Activated CD4-positive, alpha-beta T cell treated with anti-CD3 and anti-CD28 coated beads for 24 hours (primary cell): Measurements from ENCODE around the gene TSPAN10.
A peak's percentile ranks its signal among the peaks of the same experiment; 100 is the strongest.
"Not testable (repeated sequence)": the region's sequence is repeated elsewhere in the genome, so short reads cannot be mapped to it uniquely, and the experiment has no call there.

ENCODE experiments used
- DNase-seq, 2 donors: peaks; one replicate each; pipeline ENCODE4 v3.0.0-alpha.2; 2020; ENCODE audit warnings: low read depth in 2 of 2

TSPAN10 gene

DNA sequence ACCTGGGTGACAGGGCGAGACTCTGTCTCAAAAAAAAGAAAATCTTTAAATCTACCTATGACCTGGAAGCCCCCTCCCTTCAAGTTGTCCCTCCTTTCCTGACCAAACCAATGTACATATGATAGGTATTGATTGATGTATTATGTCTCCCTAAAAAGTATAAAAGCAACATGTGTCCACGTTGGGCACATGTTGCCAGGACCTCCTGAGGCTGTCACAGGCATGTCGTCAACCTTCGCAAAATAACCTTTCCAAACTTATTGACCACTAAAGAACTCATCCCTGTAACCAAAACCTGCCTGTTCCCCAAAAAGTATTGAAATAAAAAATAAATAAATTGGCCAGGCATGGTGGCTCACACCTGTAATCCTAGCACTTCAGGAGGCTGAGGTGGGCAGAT lies 25.0 kb downstream of the TSPAN10 start:
- DNase-seq, result no peak

DNA sequence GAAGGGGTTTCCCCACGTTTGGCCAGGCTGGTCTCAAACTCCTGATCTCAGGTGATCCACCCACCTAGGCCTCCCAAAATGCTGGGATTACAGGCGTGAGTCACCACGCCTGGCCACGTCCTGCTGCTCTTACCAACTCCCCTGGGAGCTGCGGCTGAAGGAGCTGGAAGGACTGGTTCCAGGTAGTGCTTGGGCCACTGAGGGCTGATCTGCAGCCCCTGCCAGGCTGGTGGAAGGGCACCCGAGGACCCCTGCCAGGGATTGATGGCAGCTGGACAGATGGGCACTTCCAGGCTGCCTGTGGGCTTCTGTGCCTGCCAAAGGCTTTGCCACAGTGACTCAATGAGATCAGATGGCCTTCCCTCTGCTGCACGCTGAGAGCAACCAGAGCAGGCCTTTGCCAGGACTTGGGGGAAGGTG lies 27.1 kb downstream of the TSPAN10 start:
- DNase-seq, result no peak

DNA sequence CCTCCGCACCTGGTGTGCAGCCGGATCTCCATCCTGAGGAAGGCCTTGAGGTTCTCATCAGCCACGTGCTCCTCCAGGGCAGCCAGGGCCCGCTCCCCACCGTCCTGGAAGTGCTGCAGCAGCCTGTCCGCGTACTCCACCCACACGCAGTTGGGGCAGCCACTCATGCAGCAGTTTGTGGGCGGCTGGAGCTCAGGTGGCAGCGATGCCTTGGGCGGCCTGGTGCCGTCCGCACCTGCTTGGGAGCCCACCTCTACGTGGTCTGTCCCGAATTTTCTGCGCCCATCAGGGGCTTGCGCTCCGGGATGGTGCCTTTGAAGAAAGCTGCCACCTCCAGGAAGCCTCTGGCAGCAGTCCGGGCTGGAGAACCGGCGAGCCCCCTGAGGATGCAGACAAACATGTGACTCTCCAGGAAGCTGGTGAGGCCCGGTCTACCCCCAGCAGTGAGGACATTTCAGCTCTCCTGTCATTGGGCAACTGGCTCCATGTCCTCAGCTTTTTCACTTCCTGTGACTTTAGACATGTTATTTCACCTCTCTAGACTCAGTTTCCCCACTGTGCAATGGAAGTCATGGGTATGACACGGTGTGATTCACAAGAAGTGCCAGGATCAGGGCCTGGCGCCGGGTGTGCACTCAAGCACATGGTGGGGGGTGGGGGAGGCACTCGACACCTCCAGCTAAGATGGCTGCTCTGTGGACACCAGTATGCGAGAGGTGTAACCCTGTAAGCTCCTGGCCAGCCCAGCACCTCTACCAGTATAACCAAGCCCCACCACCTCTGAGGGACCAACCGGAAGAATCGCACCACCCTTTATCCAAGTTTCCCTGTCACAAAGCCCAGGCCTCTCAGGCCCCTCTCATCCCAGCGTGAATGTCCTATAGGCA lies 28.5 kb downstream of the TSPAN10 start:
- DNase-seq, result peak; percentile 43 to 52

DNA sequence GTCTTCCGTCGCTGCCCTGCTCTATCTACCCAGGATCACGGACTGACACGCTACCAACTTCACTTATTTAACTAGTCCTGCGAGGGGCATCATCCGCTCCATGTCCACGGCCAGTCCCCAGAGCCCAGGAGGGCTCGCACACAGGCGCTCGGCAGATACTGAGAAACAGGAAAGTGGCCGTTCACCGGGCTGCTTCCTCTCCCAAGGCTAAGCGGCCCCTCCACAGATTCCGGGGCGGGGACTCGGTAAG lies 29.0 kb downstream of the TSPAN10 start:
- DNase-seq, result peak in 1 of 2 donors; percentile 10

DNA sequence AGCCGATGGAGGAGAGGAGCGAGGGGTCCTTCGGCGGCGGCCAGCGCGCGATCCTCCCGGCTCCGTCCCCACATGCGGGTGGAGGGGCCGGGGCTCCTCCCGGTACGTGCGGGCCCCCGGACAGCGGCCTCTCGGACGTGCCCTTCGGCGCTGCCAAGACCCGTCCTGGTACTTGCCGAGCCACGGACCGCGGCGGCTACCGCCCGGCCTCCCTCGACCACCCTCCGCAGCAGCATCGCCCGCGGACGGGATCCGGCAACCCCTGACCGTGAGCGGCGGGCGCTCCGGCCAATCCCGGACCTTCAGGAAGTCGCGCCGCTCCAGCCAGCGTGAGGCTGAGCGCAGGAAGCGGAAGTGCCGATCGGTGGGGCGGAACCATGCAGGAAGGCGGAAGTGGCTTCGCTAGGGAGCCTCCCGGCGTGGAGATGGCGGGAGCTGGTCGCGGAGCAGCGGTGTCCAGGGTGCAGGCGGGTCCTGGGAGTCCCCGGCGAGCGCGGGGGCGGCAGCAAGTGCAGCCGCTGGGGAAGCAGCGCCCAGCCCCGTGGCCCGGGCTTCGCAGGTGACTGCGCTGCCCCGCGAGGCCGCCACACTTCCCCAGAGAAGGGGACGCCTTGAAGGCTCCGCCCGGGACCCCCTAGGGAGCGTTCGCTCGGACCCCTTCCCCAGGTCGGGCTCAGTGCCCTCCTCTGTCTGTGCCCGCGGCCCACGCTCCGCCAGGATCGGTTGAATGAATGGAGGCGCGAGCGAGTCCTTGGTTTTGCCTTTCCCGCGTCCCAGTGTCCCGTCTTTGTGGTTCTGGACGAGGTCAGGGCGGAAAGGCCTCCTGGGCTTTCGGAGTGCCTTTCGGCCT lies 29.6 kb downstream of the TSPAN10 start, which contains the start of the genes CCDC137 and OXLD1:
Gene CCDC137 (plus strand): TSS at position 396 of the 850 bp plus-strand sequence. CDS start 30 bp downstream, at position 426.
Gene OXLD1 (minus strand): TSS at position 264 of the 850 bp plus-strand sequence. CDS start 28 bp downstream, at position 236.
- peak; percentile 88 to 90 for DNase-seq

DNA sequence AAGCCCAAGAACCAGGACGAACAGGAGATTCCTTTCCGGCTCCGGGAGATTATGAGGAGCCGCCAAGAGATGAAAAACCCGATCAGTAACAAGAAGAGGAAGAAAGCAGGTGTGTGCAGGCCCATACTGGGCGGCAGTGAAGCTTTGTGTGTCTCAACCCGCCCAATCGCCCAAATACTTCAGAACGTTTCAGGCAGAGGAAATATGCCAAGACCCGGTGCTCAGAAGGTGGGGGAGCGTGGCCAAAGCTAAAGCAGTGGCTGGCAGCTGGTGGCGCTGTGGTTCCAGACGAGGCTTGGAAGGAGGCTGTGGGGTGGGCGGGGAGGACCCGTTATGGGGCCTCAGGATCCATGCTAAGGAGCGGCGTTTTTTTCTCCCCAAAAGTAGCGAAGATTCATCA lies 30.8 kb downstream of the TSPAN10 start:
- no peak for DNase-seq

DNA sequence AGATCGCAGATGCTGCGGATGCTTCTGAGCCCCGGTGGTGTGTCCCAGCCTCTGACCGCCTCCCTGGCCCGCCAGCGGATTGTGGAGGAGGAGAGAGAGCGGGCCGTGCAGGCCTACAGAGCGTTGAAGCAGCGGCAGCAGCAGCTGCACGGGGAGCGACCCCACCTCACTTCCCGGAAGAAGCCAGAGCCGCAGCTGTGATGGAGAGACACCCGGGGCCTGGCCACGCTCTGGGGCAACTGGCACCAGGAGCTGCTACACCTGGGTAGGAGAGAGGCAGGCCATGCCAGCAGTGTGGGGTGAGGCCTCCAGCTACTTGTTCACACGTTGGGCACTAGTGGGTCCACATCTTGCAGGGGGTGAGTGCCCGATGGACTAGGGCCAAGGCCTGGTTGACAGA lies 35.5 kb downstream of the TSPAN10 start:
- no peak for DNase-seq

DNA sequence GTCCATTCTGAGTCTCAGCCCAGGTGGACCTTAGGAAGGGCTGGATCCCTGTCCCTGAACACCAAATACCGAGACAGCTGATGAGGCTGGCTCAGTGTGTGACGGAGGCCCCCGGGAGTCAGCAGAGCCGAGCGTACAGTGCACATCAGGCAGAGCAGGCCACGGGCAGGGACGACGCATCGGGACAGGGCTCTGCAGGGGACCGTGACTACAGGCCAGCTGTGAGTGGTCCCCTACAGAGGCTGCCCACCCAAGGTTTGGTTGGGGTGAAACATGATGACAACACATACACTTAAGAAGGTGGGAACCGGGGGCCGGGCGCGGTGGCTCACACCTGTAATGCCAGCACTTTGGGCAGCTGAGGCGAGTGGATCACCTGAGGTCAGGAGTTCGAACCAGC lies 36.0 kb downstream of the TSPAN10 start:
- DNase-seq, result no peak

DNA sequence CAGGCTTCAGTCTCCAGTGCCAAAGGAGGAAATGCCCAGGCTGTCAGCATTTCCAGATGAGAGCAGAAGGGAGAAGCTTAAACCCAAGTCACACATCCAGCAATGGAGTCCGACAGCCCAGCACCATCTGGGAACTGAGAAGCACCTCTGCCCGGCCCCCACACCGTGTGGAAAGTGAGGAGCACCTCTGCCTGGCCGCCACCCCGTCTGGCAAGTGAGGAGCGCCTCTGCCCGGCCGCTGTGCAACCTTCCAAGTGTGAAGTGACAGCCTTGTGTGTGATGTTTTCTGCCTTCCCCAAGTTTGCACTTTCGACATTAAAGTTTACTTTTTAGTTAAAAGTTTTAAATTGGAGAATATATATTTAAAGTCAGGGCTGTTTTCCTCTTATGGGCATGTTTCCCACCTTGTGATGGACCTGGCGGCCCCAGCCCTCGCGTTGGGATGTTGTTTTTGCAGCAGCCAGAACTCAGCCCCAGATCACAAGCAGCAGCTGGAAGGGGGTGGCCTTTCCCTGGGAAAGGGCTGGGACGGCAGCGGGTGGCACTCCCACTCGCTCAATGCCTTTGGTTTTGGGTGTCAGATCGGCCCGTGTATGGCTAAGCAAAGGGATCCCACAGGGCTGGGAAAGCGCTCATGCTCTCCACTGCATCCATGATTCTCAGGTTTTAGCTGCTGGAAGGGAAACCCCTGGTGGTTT lies 36.7 kb downstream of the TSPAN10 start:
- no peak for DNase-seq

DNA sequence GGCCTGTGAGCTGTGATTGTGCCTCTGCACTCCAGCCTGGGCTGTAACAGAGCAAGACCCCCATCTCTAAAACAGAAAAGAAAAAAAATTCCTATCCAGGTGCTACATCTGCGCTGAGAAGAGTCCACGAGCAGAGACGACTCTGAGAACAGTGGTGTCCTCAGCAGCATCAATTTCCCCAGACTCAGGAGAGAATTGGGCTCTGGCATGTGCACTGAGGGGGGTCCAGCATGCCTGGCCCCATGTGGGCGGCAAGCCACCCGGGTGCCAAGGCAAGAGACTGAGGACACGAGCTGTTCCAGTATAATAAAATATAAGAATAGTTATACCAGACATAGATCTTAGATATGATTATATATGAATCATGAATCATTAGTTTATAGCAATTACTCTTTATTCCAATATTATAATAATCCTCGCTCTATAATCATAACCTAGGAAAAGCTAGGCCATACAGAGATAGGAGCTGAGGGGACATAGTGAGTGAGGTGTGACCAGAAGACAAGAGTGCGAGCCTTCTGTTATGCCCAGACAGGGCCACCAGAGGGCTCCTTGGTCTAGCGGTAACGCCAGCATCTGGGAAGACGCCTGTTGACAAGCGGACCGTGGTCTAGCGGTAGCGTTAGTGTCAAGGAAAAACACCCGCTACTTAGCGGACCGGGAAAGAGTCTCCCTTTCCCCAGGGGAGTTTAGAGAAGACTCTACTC lies 38.7 kb downstream of the TSPAN10 start:
- not testable (repeated sequence) for DNase-seq

DNA sequence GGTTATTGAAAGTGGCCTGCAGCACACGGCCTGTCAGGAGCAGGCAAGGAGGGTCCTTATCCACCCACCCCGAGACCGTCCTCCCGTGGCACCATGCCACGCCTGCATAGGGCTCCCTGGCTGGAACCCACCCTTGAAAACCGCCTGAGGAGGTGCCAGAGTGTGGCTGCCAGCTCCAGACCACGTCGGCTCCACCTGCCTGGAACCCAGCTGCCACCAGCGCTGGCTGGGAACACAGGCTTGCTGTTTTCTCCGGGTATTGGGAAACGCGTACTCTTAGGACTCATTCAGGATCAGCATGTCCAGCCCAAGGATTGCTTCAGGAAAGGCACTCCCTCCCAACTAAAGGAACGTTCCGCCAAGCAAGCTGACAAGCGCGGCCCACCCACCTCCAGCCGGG lies 39.9 kb downstream of the TSPAN10 start:
- no peak for DNase-seq

DNA sequence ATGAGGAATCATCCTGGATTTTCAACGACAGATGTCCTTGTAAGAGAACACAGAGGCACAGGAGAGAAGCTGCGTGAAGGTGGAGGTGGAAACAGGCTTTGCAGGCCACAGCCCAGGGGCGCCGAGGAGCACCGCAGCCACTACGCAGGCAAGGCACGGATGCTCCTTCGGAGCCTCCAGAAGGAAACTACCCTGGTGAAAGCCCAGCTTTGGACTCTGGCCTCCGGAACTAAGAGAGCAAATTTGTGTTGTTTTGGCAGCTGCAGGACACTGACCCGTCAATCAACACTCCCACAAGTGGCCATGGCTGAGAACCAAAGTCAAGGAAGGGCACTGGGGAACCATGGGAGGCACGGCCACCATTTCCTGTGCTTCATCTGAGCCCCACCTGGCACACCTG lies 43.2 kb downstream of the TSPAN10 start:
- DNase-seq, result no peak

DNA sequence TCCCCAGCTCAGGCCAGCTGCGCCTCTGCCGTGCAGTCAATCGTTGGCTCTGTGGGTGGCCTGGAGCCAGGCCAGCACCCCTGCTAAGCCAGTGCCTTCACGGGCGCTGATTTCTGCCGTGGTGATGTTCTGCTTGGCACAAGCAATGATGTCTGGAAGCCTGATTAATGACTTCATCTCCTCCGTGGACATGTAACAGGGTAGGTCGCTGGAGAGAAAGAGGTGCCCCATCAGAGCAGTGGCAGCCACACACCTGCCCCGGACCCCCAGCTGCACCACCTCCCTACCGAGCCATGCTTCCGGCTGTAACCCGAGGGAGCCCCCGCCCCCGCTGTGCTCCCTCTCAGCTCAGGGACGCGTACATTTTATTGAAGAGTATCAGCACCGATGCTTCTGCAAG lies 44.7 kb downstream of the TSPAN10 start:
- DNase-seq, result no peak

DNA sequence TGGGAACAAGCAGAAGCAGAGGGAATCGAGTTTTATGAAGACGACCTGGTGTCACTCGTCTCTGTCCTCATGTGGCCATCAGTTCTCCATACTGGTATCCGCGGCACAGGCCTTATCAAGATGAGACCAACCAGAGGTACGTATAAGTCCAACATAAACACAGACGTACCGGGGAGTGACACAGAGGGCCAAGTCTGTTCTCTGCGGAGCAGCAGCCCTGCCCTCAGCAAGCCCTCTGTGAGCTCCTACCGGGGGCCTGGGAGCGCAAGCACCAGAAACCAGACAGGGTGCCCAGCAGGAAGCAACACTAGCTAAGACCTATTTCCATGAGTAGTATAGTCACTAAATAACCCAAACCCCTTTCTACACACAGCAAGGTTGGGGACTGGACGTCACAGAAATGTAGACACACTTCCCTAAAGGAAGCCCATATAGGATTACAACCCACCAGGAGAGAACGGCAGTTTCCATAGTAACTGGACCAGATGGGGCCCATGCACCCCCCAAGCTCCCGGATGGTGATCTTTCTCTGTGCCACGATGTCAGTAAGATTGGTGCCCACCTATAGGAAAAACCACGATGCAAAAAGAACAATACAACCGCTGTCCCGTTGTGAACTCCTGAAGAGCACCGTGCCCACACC lies 45.7 kb downstream of the TSPAN10 start:
- no peak for DNase-seq

DNA sequence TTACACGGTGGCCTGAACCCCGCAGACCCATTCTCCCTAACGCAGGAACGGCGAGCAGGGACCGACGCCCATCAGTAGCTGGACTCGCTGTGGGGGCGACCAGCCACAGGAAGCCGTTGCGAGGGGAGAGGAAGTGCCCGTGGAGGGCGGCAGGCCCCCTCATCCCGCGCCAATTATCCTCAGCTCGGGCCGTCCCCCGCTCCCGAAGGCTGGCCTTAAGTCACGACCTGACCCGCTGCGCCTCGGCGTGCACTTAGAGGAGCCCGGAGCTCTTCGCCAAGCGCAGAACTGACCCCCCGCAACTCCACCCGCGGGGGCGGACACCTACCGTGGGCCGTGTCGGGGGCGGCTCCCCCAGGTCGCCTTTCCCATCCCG lies 46.2 kb downstream of the TSPAN10 start:
- no peak for DNase-seq

DNA sequence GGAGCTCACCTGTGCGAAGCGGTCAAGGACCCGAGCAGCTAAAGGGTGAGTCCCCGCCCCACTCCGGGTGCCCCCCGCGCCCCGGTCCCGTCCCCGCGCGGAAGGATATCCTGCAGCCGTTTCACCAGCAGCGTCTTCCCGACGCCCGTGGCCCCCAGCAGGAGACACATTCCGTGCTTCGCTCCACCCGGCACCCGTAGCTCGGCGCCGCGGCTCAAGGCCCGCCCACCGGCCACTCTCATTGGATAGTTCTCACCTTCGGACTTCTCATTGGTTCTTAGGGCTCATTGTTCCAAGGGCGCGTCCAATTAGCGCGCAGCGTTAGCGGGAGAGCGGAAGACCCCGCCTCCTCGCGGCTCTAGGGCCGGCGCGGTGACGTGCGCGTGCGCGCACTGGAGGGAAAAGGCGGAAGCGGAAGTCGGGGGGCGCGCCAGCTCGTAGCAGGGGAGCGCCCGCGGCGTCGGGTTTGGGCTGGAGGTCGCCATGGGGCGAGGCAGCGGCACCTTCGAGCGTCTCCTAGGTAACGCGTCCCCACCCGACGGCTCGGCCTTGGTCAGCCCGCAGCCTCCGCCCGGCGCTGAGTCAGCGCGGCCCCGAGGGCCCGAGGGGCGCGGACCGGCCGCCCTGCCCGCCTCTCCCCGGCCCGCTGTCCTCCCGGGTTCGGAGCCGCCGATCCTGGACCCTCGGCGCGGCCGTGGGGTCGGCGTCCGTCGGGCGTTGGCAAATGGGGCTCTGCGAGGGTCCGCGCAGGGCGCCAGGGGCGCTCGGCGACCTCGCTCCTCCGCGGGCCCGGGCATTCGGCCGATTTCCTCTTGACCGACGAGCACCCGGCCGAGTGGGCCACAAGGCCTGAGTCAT lies 46.8 kb downstream of the TSPAN10 start, which contains the start of the genes ARL16 and HGS:
Gene ARL16 (minus strand): TSS at position 214 of the 858 bp plus-strand sequence. CDS start 44 bp downstream, at position 170.
Gene HGS (plus strand): TSS at position 428 of the 858 bp plus-strand sequence. CDS start 56 bp downstream, at position 484.
- DNase-seq, result peak; percentile 96 to 97

DNA sequence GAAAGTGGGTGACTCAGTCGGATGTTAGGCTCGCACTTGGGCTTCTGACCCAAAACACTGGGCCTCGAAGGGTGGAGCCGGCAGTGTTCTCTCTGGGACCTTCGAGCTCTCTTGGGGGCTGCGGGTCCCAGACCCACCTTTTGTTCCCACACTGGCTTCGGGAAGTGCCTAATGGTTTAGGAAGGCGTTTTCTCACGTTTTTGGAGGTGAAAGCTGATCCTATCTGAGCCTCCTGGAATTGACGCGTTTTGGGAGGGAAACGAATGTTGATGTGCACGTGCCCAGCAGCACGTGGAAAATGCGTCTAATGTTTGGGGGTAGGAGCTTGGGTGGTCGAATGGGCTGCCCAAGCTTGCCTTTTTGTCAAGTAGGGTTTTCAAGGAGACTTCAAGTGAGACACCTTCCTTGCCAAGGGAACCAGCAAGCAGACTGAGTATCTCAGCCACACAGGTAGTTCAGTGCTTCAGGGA lies 47.5 kb downstream of the TSPAN10 start:
- no peak for DNase-seq

DNA sequence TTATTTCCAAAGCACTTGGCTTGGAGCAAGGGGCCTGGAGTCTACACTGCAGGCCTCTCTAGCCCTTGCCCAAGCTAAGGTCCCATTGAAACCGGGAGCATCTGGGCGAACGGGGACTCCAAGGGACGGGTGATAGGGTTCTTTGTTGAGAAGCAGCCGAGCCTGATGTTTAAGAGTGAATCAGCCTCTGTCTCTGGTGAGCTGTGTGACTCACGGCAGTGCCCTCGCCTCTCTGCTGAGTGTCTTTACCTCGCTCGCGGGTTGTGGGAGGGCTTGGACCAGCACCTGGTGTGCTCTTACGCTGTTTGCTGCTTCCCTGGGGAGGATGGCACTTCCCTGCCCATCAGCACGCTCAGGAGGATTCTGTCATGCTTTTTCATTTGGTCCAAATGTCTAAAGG lies 48.1 kb downstream of the TSPAN10 start:
- DNase-seq, result peak in 1 of 2 donors; percentile 41

DNA sequence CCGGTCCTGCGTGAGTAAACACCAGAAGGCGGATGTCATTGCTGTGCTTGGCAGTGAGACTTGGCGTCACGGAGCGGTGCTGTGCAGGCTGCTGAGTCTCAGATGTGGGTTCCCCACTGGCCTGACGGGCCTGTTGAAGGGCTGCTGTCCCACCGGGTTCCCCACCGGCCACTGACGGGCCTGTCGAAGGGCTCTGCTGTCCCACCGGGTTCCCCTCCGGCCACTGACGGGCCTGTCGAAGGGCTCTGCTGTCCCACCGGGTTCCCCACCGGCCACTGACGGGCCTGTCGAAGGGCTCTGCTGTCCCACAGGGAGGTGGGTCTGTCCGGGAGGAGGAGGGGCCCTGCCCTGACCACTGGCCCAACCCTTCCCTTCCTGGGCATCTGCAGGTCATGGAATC lies 49.6 kb downstream of the TSPAN10 start:
- DNase-seq, result no peak
